Measurements from ENCODE around the gene DDX25.
A peak's percentile ranks its signal among the peaks of the same experiment; 100 is the strongest.

DDX25 gene

DNA sequence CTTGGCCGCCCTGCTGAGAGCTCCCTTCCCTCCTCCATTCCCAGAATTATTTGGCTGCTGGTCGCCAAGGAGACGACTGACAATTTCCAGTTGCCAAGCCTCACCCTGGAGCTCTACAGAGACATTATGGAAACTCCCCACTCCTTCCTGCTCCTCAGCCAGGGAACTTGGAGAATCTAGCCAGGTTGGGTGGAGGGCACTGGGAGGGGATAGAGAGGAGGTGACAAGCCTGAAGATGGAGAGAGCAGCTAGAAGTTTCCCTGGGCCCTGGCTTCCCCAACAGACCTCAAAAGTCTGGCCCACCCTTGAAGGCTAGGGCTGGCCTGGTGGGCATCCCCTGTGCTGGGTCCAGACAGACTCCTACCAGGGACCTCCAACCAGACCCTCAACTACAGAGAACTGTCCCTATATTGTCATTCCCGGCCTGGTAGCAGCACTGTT is 34.8 kb downstream of the DDX25 start:
- peak in 1 of 2 donors; percentile 42 for DNase-seq
- Histone ChIP-seq H3K4me1 (no peaks in the 10 kb centered on the region), H3K9me3 (no peaks in the 10 kb centered on the region), H3K27ac (no peak overlapping the region), H3K27me3 (peaks cover 0 to 4% of the 10 kb centered on the region in 2 donors), H3K4me3 (no peak overlapping the region), H3K36me3 (no peaks in the 10 kb centered on the region)
- TF ChIP-seq, protein P1, sequence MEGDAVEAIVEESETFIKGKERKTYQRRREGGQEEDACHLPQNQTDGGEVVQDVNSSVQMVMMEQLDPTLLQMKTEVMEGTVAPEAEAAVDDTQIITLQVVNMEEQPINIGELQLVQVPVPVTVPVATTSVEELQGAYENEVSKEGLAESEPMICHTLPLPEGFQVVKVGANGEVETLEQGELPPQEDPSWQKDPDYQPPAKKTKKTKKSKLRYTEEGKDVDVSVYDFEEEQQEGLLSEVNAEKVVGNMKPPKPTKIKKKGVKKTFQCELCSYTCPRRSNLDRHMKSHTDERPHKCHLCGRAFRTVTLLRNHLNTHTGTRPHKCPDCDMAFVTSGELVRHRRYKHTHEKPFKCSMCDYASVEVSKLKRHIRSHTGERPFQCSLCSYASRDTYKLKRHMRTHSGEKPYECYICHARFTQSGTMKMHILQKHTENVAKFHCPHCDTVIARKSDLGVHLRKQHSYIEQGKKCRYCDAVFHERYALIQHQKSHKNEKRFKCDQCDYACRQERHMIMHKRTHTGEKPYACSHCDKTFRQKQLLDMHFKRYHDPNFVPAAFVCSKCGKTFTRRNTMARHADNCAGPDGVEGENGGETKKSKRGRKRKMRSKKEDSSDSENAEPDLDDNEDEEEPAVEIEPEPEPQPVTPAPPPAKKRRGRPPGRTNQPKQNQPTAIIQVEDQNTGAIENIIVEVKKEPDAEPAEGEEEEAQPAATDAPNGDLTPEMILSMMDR (IDR thresholded peaks at IDR 0.05): no peak
- intact Hi-C loops (cut with DNase I; ENCODE audit: low total_unique reads): no loop called here

DNA sequence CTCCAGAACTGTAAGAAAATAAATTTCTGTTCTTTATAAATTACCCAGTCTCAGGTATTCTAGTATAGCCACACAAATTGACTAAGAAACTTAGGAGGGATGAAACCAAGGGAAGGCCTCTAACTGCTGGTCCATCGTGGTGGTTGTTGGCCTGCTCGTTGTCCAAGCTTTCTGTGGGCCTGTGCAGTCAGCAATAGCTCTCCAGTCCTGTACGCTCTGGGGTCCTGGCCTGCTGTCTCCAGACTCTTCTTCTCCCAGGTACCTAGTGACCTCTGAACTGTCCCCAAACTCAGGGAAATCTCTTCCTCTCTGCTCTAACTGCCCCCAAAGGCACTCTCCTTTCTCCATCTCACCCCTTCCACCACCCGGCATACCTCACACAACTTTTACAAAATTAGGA is 35.8 kb downstream of the DDX25 start:
- H3K4me3 ChIP-seq: no peak overlapping the region
- H3K27me3 ChIP-seq: peaks cover 0 to 8% of the 10 kb centered on the region in 2 donors
- TF ChIP-seq, protein P1 (IDR thresholded peaks at IDR 0.05): no peak
- no peak overlapping the region for H3K27ac ChIP-seq
- no peaks in the 10 kb centered on the region for H3K4me1 ChIP-seq
- intact Hi-C loops (cut with DNase I; ENCODE audit: low total_unique reads): no loop called here
- peak in 1 of 2 donors; percentile 25 for DNase-seq
- no peaks in the 10 kb centered on the region for H3K9me3 ChIP-seq
- H3K36me3 ChIP-seq: no peaks in the 10 kb centered on the region

DNA sequence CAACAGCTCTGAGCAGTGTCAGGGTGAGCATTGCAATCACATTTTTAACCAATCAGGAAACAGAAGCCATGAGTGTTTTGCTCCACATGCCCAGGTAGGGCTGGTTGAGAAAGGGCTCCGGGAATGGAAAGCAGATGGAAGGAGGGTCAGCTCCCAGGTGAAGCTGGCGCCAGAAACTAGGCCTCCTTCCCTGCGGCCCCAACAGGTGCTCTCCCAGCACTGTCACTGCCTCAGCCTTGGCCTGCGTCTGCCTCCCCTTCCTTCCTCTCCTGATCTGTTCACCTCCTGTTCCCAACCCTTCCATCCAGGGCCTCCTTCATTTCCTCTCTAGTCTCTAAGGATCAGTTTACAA is 36.9 kb downstream of the DDX25 start:
- H3K9me3 ChIP-seq: no peaks in the 10 kb centered on the region
- no peak overlapping the region for H3K4me3 ChIP-seq
- no peaks in the 10 kb centered on the region for H3K4me1 ChIP-seq
- no peaks in the 10 kb centered on the region for H3K36me3 ChIP-seq
- no peak overlapping the region for H3K27ac ChIP-seq
- H3K27me3 ChIP-seq: peaks cover 0 to 8% of the 10 kb centered on the region in 2 donors
- peak in 1 of 2 donors; percentile 43 for DNase-seq
- TF ChIP-seq, protein P1 (IDR thresholded peaks at IDR 0.05): no peak
- intact Hi-C loops (cut with DNase I; ENCODE audit: low total_unique reads): no loop called here

DNA sequence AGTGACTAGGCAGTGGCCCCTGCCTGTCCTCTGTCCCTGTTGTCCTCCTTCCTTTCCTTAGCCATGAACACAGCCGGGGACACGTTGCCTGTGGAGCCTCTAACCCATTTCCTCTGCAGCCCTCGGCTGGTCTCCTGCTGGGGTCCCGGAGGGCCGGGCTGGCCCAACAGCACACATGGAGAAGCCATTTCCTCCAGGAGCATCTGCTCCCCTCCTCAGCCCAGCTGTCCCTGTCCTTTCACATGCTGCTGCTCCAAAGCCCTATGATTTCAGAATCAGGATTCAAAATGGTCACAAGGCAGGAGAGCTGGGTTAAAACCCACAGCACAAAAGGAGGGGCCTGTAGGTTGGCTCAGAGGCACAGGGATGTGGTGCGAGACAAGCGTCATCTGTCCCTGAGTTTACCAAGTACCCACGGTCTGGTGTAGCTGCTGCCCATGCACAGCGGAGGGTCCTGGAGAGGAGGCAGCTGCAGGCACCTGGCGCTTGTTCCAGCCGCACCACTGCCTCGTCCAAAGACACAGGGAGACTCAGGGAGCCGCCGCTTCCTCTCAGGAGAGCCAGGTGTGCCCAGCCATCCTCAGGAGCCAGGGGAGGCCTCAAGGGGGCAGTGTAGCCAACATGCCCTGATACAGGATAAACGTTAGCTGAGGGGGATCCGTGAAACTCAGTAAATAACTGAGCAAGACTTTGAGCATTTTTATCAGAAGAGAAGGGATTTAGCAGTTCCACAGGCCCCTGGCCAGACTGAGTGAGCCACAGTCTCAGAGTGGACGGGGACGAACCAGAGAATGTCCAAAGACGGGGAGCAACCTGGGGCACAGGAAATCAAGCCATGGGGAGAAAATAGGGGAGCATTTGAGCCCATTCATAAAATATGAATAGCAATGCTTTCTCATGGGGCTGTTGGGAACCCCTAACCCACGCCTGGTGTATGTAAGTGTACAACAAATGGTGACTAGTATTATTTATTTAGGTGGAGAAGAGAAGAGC is 37.6 kb downstream of the DDX25 start:
- Histone ChIP-seq H3K27me3 (peaks cover 0 to 8% of the 10 kb centered on the region in 2 donors), H3K4me1 (no peaks in the 10 kb centered on the region), H3K36me3 (no peaks in the 10 kb centered on the region), H3K9me3 (no peaks in the 10 kb centered on the region), H3K4me3 (no peak overlapping the region), H3K27ac (no peak overlapping the region)
- intact Hi-C loops (cut with DNase I; ENCODE audit: low total_unique reads): no loop called here
- DNase-seq: peak in 1 of 2 donors; percentile 66
- TF ChIP-seq, protein P1 (IDR thresholded peaks at IDR 0.05): peak; percentile 30 to 50

DNA sequence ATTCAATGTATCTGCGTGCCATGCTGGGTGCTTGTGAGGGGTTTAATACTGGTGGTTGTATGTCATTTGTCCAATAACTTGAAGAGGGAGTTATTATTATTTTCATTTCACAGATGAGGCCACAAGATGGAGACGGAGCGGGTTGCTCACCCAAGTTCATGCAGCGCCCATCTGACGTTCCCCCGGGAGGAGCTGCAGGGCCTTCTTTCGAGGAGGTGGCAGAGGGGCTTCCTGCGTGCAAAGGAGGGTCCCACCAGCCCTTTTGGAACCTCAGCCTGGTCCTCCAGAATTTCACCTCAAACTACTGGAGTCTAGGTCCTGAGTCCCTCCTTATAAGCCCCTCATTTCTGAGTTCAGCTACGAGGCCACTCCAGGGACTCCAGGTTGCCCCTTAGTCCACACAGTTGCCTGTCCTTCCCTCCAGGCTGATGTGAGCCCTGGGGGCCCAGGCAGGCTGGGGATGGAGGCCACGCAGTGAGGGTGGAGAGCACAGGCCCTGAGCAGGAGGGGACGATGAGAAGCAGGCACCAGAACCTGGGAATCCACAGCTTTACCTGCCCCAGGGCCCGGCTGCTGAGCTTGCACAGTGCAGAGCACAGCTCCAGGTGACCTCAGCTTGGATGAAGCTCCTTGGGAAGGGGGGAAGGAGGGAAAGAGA is 38.6 kb downstream of the DDX25 start:
- Histone ChIP-seq H3K27me3 (peaks cover 0 to 8% of the 10 kb centered on the region in 2 donors), H3K27ac (no peak overlapping the region), H3K4me3 (no peak overlapping the region), H3K9me3 (no peaks in the 10 kb centered on the region), H3K36me3 (no peaks in the 10 kb centered on the region), H3K4me1 (no peaks in the 10 kb centered on the region)
- peak in 1 of 2 donors; percentile 55 for DNase-seq
- intact Hi-C loops (cut with DNase I; ENCODE audit: low total_unique reads): no loop called here
- TF ChIP-seq, protein P1 (IDR thresholded peaks at IDR 0.05): no peak

Measured in tibial artery (tissue), 4 donors.